Activated CD8-positive, alpha-beta T cell treated with anti-CD3 and anti-CD28 coated beads for 36 hours (primary cell): ENCODE data around the gene SYNM. TPM values are rescaled to one million over a fixed set of nuclear protein-coding genes. Genes with fewer than 3 reads are reported as not detected.

Source experiments
- ATAC-seq: fragments of 200-7000 bp; cut with Tn5 transposase; one replicate; pipeline ENCODE4 v1.10.0; 2021; ENCODE audit warnings: mild to moderate bottlenecking, moderate library complexity
- CTCF ChIA-PET: fragments of 350-600 bp; sonication (Branson Sonifier 250); formaldehyde crosslinking; loops from one replicate; lab custom pipeline; 2021; ENCODE audit warnings: antibody characterized with exemption; lab: Charles Lee
- POLR2A ChIA-PET: fragments of 350-600 bp; sonication (Branson Sonifier 250); formaldehyde crosslinking; loops from one replicate; lab custom pipeline; 2021; ENCODE audit warnings: antibody characterized with exemption; lab: Charles Lee
- DNase-seq: peaks from one replicate; pipeline ENCODE4 v3.0.0-alpha.2; 2020
- H3K27ac Mint-ChIP-seq: one replicate; pipeline ENCODE4 v1.8.0; 2021; ENCODE audit warnings: mild to moderate bottlenecking, mixed read lengths
- H3K27me3 Mint-ChIP-seq: one replicate; pipeline ENCODE4 v1.8.0; 2021; ENCODE audit warnings: mixed read lengths
- H3K36me3 Mint-ChIP-seq: one replicate; pipeline ENCODE4 v1.8.0; 2021; ENCODE audit warnings: low read depth, mixed read lengths
- H3K4me1 Mint-ChIP-seq: one replicate; pipeline ENCODE4 v1.8.0; 2021; ENCODE audit warnings: low read depth, mixed read lengths
- H3K4me3 Mint-ChIP-seq: one replicate; pipeline ENCODE4 v1.8.0; 2021; ENCODE audit warnings: mild to moderate bottlenecking, moderate library complexity, mixed read lengths
- H3K9me3 Mint-ChIP-seq: one replicate; pipeline ENCODE4 v1.8.0; 2021; ENCODE audit warnings: mixed read lengths
- intact Hi-C: fragments of 100-400 bp; cut with micrococcal nuclease; formaldehyde crosslinking; loops from one replicate; pipeline ENCODE4 v1.10.0; 2022
- total RNA-seq, 2 experiments: library from RNA; stranded (reverse); gene quantifications; one replicate each; pipeline ENCODE4 v1.2.3, GENCODE V29; 2021
- TF ChIP-seq, protein P1 (sequence below): fragments of 200-600 bp; IDR thresholded peaks from one replicate; pipeline ENCODE4 v1.8.0; 2022; ENCODE audit warnings: antibody characterized with exemption, mild to moderate bottlenecking

The SYNM gene
- total RNA-seq, 2 experiments from 2014 or later: 0.63 to 0.69 TPM

GRCh38 chr15:99114511-99115299, 9.8 kb downstream of the SYNM start:
- POLR2A ChIA-PET: no interaction called here

GRCh38 chr15:99115300-99116215, 10.7 kb downstream of the SYNM start:
- Mint-ChIP-seq H3K27me3 (no peaks in the 10 kb centered on the region), H3K9me3 (no peaks in the 10 kb centered on the region), H3K27ac (no peak overlapping the region), H3K36me3 (no peaks in the 10 kb centered on the region), H3K4me3 (no peak overlapping the region), H3K4me1 (peaks cover 5% of the 10 kb centered on the region)
- ChIA-PET CTCF (no interaction called here), POLR2A (no interaction called here)
- TF ChIP-seq, protein P1, sequence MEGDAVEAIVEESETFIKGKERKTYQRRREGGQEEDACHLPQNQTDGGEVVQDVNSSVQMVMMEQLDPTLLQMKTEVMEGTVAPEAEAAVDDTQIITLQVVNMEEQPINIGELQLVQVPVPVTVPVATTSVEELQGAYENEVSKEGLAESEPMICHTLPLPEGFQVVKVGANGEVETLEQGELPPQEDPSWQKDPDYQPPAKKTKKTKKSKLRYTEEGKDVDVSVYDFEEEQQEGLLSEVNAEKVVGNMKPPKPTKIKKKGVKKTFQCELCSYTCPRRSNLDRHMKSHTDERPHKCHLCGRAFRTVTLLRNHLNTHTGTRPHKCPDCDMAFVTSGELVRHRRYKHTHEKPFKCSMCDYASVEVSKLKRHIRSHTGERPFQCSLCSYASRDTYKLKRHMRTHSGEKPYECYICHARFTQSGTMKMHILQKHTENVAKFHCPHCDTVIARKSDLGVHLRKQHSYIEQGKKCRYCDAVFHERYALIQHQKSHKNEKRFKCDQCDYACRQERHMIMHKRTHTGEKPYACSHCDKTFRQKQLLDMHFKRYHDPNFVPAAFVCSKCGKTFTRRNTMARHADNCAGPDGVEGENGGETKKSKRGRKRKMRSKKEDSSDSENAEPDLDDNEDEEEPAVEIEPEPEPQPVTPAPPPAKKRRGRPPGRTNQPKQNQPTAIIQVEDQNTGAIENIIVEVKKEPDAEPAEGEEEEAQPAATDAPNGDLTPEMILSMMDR: no peak
- no peak for ATAC-seq
- no peak for DNase-seq
- intact Hi-C loops: no loop called here

More at GRCh38 chr15:99114511-99115299, 9.8 kb downstream of the SYNM start:
- no peak overlapping the region for H3K4me3 Mint-ChIP-seq
- H3K4me1 Mint-ChIP-seq: peaks cover 6% of the 10 kb centered on the region
- no peaks in the 10 kb centered on the region for H3K9me3 Mint-ChIP-seq
- ATAC-seq: no peak
- TF ChIP-seq, protein P1: no peak
- H3K27ac Mint-ChIP-seq: no peak overlapping the region
- H3K36me3 Mint-ChIP-seq: no peaks in the 10 kb centered on the region
- no peak for DNase-seq
- H3K27me3 Mint-ChIP-seq: no peaks in the 10 kb centered on the region
- CTCF ChIA-PET: no interaction called here
- intact Hi-C loops: no loop called here

- no peak overlapping the region for H3K27ac Mint-ChIP-seq
- no peaks in the 10 kb centered on the region for H3K4me1 Mint-ChIP-seq
- H3K9me3 Mint-ChIP-seq: no peaks in the 10 kb centered on the region
- intact Hi-C loops: no loop called here
- TF ChIP-seq, protein P1: no peak
- POLR2A ChIA-PET: no interaction called here
- DNase-seq: no peak
- CTCF ChIA-PET: no interaction called here
- H3K27me3 Mint-ChIP-seq: no peaks in the 10 kb centered on the region
- ATAC-seq: no peak
- H3K4me3 Mint-ChIP-seq: no peak overlapping the region
- H3K36me3 Mint-ChIP-seq: no peaks in the 10 kb centered on the region
Observed at GRCh38 chr15:99117111-99117510, 12.2 kb downstream of the SYNM start.

DNA sequence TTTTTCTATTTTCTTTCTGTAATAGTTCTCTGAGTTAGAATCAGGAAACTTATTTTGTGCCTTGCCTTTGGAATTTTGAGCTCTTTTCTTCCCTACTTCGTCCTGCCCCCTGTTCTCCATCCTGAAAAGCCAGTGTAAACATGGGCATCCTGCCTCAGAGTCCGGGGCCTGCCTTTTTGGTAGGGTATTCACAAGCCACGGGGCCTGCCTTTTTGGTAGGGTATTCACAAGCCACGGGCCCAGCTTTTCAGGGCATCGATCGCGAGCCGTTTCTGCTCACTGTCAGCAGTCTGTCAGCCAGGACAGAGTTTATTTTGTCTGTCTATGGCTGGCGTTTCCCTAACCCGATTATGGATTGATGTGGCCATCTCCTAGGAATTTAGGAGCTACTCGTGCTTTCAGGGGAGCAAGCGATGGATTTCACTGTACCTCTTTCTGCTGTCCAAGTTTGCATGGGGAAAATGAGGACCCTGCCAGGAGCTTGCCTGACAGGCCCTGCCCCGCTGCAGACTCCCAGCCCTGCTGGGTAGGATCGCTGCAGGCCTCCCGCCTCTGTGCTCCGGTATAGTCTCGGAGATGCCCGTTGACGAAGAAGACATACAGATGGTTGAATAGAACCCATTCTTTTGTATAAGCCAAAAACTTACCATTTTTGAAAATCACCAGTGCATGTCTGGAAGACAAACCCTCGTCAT, 12.8 kb downstream of the SYNM start:
- no peaks in the 10 kb centered on the region for H3K9me3 Mint-ChIP-seq
- DNase-seq (no peak), ATAC-seq (no peak)
- CTCF ChIA-PET: no interaction called here
- no peaks in the 10 kb centered on the region for H3K27me3 Mint-ChIP-seq
- no peak overlapping the region for H3K27ac Mint-ChIP-seq
- TF ChIP-seq, protein P1: no peak
- POLR2A ChIA-PET: no interaction called here
- no peaks in the 10 kb centered on the region for H3K4me1 Mint-ChIP-seq
- H3K36me3 Mint-ChIP-seq: no peaks in the 10 kb centered on the region
- H3K4me3 Mint-ChIP-seq: no peak overlapping the region
- intact Hi-C loops: no loop called here
